ENCODE measurements around the gene KCTD10. TPM values are rescaled to one million over a fixed set of nuclear protein-coding genes. Genes with fewer than 3 reads are reported as not detected.

Gene KCTD10
- polyA plus RNA-seq, 1 donor (not counting 4 experiments of a cell fraction or from before 2014, with no cell fraction given) = 107 TPM

GRCh38 chr12:109487181-109488050, 10.3 kb upstream of the KCTD10 start:
- Histone ChIP-seq H3K4me1 (ENCODE audit: control insufficient read depth, extremely low read depth, insufficient read depth, low read length) (no peaks in the 10 kb centered on the region), H3K27ac (ENCODE audit: control insufficient read depth, insufficient read depth, low read length) (no peak overlapping the region), H3K36me3 (ENCODE audit: control insufficient read depth in 2 of 2, extremely low read depth in 1 of 2, insufficient read depth in 2 of 2, low read length in 2 of 2) (peaks cover 42 to 54% of the 10 kb centered on the region in 2 experiments), H3K27me3 (ENCODE audit: control insufficient read depth, extremely low read depth, insufficient read depth, low read length) (no peaks in the 10 kb centered on the region), H4K20me1 (ENCODE audit: control insufficient read depth, extremely low read depth, insufficient read depth, low read length) (no peaks in the 10 kb centered on the region), H3K79me2 (ENCODE audit: control insufficient read depth, insufficient read depth, low read length) (no peaks in the 10 kb centered on the region), H3K9me3 (ENCODE audit: control insufficient read depth, low read depth, low read length) (no peaks in the 10 kb centered on the region), H2AFZ (ENCODE audit: control insufficient read depth, low read length) (no peak overlapping the region), H3K4me3 (ENCODE audit: control insufficient read depth in 2 of 3, extremely low read depth in 1 of 3, insufficient read depth in 2 of 3, low read depth in 1 of 3, low read length in 3 of 3) (no peak overlapping the region), H3K4me2 (ENCODE audit: control insufficient read depth, extremely low read depth, insufficient read depth, low read depth, low read length) (no peak overlapping the region), H3K9me1 (ENCODE audit: control insufficient read depth, extremely low read depth, insufficient read depth, low read length) (no peaks in the 10 kb centered on the region), H3K9ac (ENCODE audit: control insufficient read depth, extremely low read depth, insufficient read depth, low read length) (no peak overlapping the region)
- no peak for DNase-seq (ENCODE audit: low read depth, low spot score)
- dilution Hi-C loops (cut with MboI; ENCODE audit: extremely low pct_ligation_motif_present, low sequenced_read_pairs) = no loop called here
- no peak for FAIRE-seq
- no peak for TF ChIP-seq CTCF (optimal IDR thresholded peaks at IDR 0.05 in 1 of 3, IDR thresholded peaks at IDR 0.05 in 1 of 3, conservative IDR thresholded peaks at IDR 0.05 in 1 of 3; ENCODE audit: extremely low read depth in 1 of 3, insufficient read depth in 2 of 3, low read length in 3 of 3)
- no peak for TF ChIP-seq EZH2 (IDR thresholded peaks at IDR 0.05; ENCODE audit: low read length)

- no peaks in the 10 kb centered on the region for H3K9me1 ChIP-seq (ENCODE audit: control insufficient read depth, extremely low read depth, insufficient read depth, low read length)
- H3K4me1 ChIP-seq (ENCODE audit: control insufficient read depth, extremely low read depth, insufficient read depth, low read length) = no peaks in the 10 kb centered on the region
- H3K9ac ChIP-seq (ENCODE audit: control insufficient read depth, extremely low read depth, insufficient read depth, low read length) = no peak overlapping the region
- no peak overlapping the region for H2AFZ ChIP-seq (ENCODE audit: control insufficient read depth, low read length)
- FAIRE-seq (no peak), DNase-seq (ENCODE audit: low read depth, low spot score) (no peak)
- no peak overlapping the region for H3K4me2 ChIP-seq (ENCODE audit: control insufficient read depth, extremely low read depth, insufficient read depth, low read depth, low read length)
- no peak for TF ChIP-seq CTCF (optimal IDR thresholded peaks at IDR 0.05 in 1 of 3, IDR thresholded peaks at IDR 0.05 in 1 of 3, conservative IDR thresholded peaks at IDR 0.05 in 1 of 3; ENCODE audit: extremely low read depth in 1 of 3, insufficient read depth in 2 of 3, low read length in 3 of 3)
- no peak for TF ChIP-seq EZH2 (IDR thresholded peaks at IDR 0.05; ENCODE audit: low read length)
- H3K36me3 ChIP-seq (ENCODE audit: control insufficient read depth in 2 of 2, extremely low read depth in 1 of 2, insufficient read depth in 2 of 2, low read length in 2 of 2) = peaks cover 37 to 45% of the 10 kb centered on the region in 2 experiments
- no peaks in the 10 kb centered on the region for H4K20me1 ChIP-seq (ENCODE audit: control insufficient read depth, extremely low read depth, insufficient read depth, low read length)
- H3K4me3 ChIP-seq (ENCODE audit: control insufficient read depth in 2 of 3, extremely low read depth in 1 of 3, insufficient read depth in 2 of 3, low read depth in 1 of 3, low read length in 3 of 3) = no peak overlapping the region
- H3K9me3 ChIP-seq (ENCODE audit: control insufficient read depth, low read depth, low read length) = no peaks in the 10 kb centered on the region
- H3K27ac ChIP-seq (ENCODE audit: control insufficient read depth, insufficient read depth, low read length) = no peak overlapping the region
- no peaks in the 10 kb centered on the region for H3K27me3 ChIP-seq (ENCODE audit: control insufficient read depth, extremely low read depth, insufficient read depth, low read length)
- no peaks in the 10 kb centered on the region for H3K79me2 ChIP-seq (ENCODE audit: control insufficient read depth, insufficient read depth, low read length)
- dilution Hi-C loops (cut with MboI; ENCODE audit: extremely low pct_ligation_motif_present, low sequenced_read_pairs) = no loop called here
Measured at GRCh38 chr12:109485201-109485600, 8.1 kb upstream of the KCTD10 start.
